GM12875 (cell line): Measurements from ENCODE around the gene BRK1.
"Not testable (repeated sequence)": the region's sequence is repeated elsewhere in the genome, so short reads cannot be mapped to it uniquely, and the experiment has no call there.

Experiments used
- H3K4me3 ChIP-seq: one replicate; pipeline ENCODE4 v1.5.1; 2011; ENCODE audit warnings: low read depth, low read length, control low read depth
- CTCF ChIP-seq: IDR thresholded peaks from 2 replicates; pipeline ENCODE4 v1.5.1; 2011; ENCODE audit warnings: low read depth, mild to moderate bottlenecking, control low read depth, inconsistent platforms, low read length, moderate library complexity, borderline replicate concordance; ENCODE audit not compliant: insufficient read depth

The BRK1 gene

GRCh38 chr3:10121064-10121463 is 5.6 kb downstream of the BRK1 start:
- no peak overlapping the region for H3K4me3 ChIP-seq
- no peak for TF ChIP-seq CTCF

- H3K4me3 ChIP-seq = no peak overlapping the region
- TF ChIP-seq CTCF = no peak
Measured at GRCh38 chr3:10122724-10123123, 7.2 kb downstream of the BRK1 start.

DNA sequence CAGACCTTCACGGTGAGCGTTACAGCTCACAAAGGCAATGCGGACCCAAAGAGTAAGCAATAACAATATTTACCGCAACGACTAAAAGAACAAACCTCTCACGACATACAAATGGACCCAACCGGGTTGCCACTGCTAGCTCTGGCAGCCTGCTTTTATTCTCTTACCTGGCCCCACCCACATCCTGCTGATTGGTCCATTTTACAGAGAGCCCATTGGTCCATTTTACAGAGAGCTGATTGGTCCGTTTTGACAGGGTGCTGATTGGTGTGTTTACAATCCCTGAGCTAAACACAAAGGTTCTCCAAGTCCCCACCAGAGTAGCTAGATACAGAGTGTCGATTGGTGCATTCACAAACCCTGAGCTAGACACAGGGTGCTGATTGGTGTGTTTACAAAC is 20.4 kb downstream of the BRK1 start:
- H3K4me3 ChIP-seq = not testable (repeated sequence)

GRCh38 chr3:10136426-10137005 is 21.0 kb downstream of the BRK1 start:
- no peak overlapping the region for H3K4me3 ChIP-seq
- no peak for TF ChIP-seq CTCF

- H3K4me3 ChIP-seq = no peak overlapping the region
- no peak for TF ChIP-seq CTCF
Measured at GRCh38 chr3:10137178-10137577, 21.7 kb downstream of the BRK1 start.

GRCh38 chr3:10140996-10141546 is 25.6 kb downstream of the BRK1 start:
- TF ChIP-seq CTCF = no peak
- no peak overlapping the region for H3K4me3 ChIP-seq

- no peak for TF ChIP-seq CTCF
Measured at GRCh38 chr3:10142707-10143560, 27.5 kb downstream of the BRK1 start.

More at GRCh38 chr3:10142707-10143560, 27.5 kb downstream of the BRK1 start:
- peak overlapping the region; percentile 85 for H3K4me3 ChIP-seq
